ENCODE measurements around the gene LKAAEAR1. TPM values are rescaled to one million over a fixed set of nuclear protein-coding genes. Genes with fewer than 3 reads are reported as not detected.
"Not testable (repeated sequence)": the region's sequence is repeated elsewhere in the genome, so short reads cannot be mapped to it uniquely, and the experiment has no call there.

The LKAAEAR1 gene, protein sequence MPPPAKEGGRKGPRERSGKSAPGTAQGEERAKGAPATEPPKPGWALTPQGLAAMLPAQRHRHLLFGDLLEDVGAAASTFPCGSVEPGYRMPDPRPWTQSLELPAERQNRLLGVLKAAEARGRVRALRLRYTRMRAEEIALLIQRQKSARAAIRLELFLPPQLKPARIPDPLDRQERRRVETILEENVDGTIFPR
- total RNA-seq, result not detected

DNA sequence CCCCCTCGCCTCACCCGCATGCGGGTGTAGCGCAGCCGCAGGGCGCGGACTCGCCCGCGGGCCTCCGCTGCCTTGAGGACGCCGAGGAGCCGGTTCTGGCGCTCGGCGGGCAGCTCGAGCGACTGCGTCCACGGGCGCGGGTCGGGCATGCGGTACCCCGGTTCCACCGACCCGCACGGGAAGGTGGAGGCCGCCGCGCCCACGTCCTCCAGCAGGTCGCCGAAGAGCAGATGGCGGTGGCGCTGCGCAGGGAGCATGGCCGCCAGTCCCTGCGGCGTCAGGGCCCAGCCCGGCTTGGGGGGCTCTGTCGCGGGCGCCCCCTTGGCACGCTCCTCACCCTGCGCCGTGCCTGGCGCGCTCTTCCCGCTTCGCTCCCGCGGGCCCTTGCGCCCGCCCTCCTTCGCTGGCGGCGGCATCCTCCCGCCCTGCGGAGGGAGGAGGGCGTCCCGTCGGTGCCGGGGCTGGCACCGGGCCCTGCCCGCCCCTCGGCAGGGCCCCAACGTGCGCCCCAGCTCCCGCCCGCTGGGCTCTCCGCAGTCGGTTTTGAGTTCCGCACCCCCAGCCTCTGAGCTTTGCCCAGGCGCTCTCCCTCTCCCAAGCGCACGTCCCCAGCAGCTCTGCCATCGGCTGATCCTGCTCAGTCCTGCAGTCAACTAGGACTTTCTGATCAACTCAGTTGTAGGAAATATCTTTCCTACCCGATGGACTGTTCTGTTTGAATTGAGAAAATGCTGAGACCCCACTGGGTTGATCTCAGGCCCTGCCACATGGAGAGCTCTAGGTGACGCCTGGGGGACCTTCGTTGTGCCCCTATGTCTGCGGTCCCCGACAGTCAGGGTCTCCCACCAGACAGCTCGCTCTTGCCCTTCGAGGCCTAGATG lies at the start of gene LKAAEAR1:
Gene LKAAEAR1, minus strand, starts transcription at position 595 of the 881 bp plus-strand sequence. Its CDS starts 179 bp downstream, at position 416.
- Histone ChIP-seq H3K9me3 (no peaks in the 10 kb centered on the region), H3K4me1 (peaks cover 0 to 43% of the 10 kb centered on the region in 2 donors), H3K27ac (no peak within 1 kb of the TSS), H3K27me3 (peaks cover 0 to 7% of the 10 kb centered on the region in 2 donors), H3K4me3 (peak within 1 kb of the TSS; percentile 50 to 68), H3K36me3 (no peaks in the 10 kb centered on the region)
- DNase-seq (ENCODE audit: low spot score), result no peak
- TF ChIP-seq, protein P1, sequence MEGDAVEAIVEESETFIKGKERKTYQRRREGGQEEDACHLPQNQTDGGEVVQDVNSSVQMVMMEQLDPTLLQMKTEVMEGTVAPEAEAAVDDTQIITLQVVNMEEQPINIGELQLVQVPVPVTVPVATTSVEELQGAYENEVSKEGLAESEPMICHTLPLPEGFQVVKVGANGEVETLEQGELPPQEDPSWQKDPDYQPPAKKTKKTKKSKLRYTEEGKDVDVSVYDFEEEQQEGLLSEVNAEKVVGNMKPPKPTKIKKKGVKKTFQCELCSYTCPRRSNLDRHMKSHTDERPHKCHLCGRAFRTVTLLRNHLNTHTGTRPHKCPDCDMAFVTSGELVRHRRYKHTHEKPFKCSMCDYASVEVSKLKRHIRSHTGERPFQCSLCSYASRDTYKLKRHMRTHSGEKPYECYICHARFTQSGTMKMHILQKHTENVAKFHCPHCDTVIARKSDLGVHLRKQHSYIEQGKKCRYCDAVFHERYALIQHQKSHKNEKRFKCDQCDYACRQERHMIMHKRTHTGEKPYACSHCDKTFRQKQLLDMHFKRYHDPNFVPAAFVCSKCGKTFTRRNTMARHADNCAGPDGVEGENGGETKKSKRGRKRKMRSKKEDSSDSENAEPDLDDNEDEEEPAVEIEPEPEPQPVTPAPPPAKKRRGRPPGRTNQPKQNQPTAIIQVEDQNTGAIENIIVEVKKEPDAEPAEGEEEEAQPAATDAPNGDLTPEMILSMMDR (IDR thresholded peaks at IDR 0.05), result peak in 1 of 2 donors; percentile 6

DNA sequence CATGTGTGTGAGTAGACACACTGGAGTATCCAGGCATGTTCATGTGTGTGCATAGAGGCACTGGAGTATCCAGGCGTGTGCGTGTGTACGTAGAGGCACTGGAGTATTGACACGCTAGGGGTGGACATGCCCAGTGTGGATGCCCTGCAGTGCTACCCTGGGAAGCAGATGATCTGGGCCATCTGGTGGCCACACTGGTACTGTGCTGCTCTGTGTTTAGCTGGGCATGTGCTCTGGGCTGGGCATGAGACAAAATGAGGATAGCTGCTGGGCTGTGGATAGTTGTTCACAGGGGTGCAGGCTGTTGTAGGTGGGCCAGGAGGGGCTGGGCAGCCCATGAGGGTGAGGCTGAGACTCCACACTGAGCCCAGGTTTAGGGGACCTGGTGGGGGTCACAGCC lies 47.2 kb upstream of the LKAAEAR1 start:
- Histone ChIP-seq H3K36me3 (no peaks in the 10 kb centered on the region), H3K27me3 (no peaks in the 10 kb centered on the region), H3K9me3 (no peaks in the 10 kb centered on the region), H3K4me1 (no peaks in the 10 kb centered on the region), H3K27ac (no peak overlapping the region), H3K4me3 (no peak overlapping the region)
- TF ChIP-seq, protein P1 (IDR thresholded peaks at IDR 0.05), result no peak
- DNase-seq (ENCODE audit: low spot score), result no peak

DNA sequence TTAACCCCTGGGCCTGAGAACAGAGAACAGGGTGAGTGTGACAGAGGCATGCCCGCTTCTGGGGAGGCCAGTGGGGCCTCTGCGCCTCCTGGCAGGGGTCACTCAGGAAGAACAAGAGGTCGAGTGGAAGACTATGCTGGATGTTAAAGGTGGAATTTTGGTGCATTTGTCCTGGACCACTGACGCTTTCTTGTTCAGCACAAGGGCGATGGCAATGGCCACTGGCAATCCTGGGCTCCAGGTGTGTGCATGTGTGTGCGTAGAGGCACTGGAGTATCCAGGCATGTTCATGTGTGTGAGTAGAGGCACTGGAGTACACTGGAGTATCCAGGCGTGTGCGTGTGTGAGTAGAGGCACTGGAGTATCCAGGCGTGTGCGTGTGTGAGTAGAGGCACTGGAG lies 46.7 kb upstream of the LKAAEAR1 start:
- TF ChIP-seq, protein P1 (IDR thresholded peaks at IDR 0.05), result no peak
- no peaks in the 10 kb centered on the region for H3K36me3 ChIP-seq
- no peaks in the 10 kb centered on the region for H3K4me1 ChIP-seq
- DNase-seq (ENCODE audit: low spot score), result no peak
- no peaks in the 10 kb centered on the region for H3K9me3 ChIP-seq
- H3K27ac ChIP-seq, result no peak overlapping the region
- no peaks in the 10 kb centered on the region for H3K27me3 ChIP-seq
- H3K4me3 ChIP-seq, result no peak overlapping the region

DNA sequence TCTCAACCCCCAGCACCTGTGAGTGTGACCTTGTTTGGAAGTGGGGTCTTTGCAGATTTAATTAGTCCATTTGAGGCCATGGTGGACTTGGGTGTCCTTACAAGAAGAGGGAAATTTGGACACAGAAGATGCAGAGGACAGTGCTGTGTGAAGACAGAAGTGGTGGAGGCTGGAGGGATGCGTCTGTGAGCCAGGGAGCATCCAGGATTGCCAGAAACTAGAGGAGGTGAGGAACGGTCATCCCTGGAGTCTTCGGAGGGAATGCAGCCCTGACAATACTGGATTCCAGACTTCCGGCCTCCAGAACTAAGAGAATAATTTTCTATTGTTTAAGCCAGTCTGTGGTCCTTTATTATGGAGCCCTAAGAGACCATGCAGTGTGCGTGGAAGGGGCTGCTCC lies 46.1 kb upstream of the LKAAEAR1 start:
- no peak for DNase-seq (ENCODE audit: low spot score)
- no peak overlapping the region for H3K27ac ChIP-seq
- H3K4me1 ChIP-seq, result no peaks in the 10 kb centered on the region
- H3K36me3 ChIP-seq, result no peaks in the 10 kb centered on the region
- TF ChIP-seq, protein P1 (IDR thresholded peaks at IDR 0.05), result no peak
- H3K27me3 ChIP-seq, result no peaks in the 10 kb centered on the region
- no peak overlapping the region for H3K4me3 ChIP-seq
- H3K9me3 ChIP-seq, result no peaks in the 10 kb centered on the region

DNA sequence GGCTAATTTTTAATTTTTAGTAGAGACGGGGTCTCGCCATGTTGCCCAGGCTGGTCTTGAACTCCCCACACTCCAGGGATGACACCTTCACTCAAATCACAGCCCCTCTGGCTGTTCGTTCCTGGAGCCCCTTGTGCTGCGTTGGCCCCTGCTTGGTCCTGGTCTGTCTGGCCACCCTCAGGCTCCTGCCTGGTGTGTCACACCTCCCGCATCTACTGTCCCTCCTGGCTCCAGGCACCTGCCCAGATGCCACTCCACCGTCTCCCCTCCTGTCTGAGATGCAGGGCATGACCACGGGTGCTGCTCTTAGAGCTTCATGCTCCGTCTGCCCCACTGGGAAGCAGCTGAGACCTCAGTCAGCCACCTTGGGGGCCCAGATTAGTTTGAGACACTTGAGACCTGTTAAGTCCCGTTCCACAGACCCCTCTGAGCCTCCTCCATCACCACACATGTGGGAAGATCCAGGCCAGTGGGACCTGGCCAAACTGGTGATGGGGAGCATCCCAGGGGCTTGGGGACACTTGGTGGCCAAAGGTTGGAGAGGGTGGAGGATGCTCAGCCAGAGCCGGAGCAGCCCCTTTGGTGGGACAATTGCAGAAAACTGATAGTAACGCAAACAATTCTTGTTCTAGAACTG lies 45.1 kb upstream of the LKAAEAR1 start:
- H3K27me3 ChIP-seq, result no peaks in the 10 kb centered on the region
- no peak for DNase-seq (ENCODE audit: low spot score)
- H3K27ac ChIP-seq, result no peak overlapping the region
- H3K4me3 ChIP-seq, result no peak overlapping the region
- no peaks in the 10 kb centered on the region for H3K36me3 ChIP-seq
- H3K9me3 ChIP-seq, result no peaks in the 10 kb centered on the region
- no peaks in the 10 kb centered on the region for H3K4me1 ChIP-seq
- TF ChIP-seq, protein P1 (IDR thresholded peaks at IDR 0.05), result no peak

DNA sequence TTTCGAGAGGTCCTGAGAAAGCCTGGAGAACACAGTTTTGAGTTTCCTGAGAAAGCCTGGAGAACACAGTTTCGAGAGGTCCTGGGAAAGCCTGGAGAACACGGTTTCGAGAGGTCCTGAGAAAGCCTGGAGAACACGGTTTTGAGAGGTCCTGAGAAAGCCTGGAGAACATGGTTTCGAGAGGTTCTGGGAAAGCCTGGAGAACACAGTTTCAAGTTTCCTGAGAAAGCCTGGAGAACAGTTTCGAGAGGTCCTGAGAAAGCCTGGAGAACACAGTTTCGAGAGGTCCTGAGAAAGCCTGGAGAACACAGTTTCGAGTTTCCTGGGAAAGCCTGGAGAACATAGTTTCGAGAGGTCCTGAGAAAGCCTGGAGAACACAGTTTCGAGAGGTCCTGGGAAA lies 39.3 kb upstream of the LKAAEAR1 start:
- H3K4me1 ChIP-seq; H3K36me3 ChIP-seq; H3K27ac ChIP-seq; H3K9me3 ChIP-seq; H3K4me3 ChIP-seq; DNase-seq (ENCODE audit: low spot score); H3K27me3 ChIP-seq: not testable (repeated sequence)

DNA sequence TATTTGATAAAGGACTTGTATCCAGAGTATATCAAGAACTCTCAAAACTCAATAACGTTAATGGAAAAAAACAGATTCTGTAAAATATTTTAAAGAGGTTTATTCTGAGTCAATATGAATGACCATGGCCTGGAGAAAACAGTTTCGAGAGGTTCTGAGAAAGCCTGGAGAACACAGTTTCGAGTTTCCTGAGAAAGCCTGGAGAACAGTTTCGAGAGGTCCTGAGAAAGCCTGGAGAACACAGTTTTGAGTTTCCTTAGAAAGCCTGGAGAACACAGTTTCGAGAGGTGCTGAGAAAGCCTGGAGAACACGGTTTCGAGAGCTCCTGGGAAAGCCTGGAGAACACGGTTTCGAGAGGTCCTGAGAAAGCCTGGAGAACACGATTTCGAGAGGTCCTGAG lies 38.7 kb upstream of the LKAAEAR1 start:
- not testable (repeated sequence) for H3K4me3 ChIP-seq; DNase-seq (ENCODE audit: low spot score); H3K27me3 ChIP-seq

More for the DNA sequence above, 38.7 kb upstream of the LKAAEAR1 start:
- H3K9me3 ChIP-seq, H3K4me1 ChIP-seq, H3K27ac ChIP-seq, H3K36me3 ChIP-seq: not testable (repeated sequence)
